ACHN (cell line): ENCODE measurements around the gene GABRA5.
"Not testable (repeated sequence)": the region's sequence is repeated elsewhere in the genome, so short reads cannot be mapped to it uniquely, and the experiment has no call there.

Experiments used
- DNase-seq: peaks from one replicate; pipeline ENCODE4 v3.0.0-alpha.2; 2015
- in situ Hi-C: cut with HindIII; loops from 2 replicates; pipeline ENCODE4 v1.10.0; 2017; ENCODE audit warnings: low sequenced_read_pairs, low pct_ligation_motif_present, low pct_unique_long_range_greater_than_20kb

GABRA5 gene

DNA sequence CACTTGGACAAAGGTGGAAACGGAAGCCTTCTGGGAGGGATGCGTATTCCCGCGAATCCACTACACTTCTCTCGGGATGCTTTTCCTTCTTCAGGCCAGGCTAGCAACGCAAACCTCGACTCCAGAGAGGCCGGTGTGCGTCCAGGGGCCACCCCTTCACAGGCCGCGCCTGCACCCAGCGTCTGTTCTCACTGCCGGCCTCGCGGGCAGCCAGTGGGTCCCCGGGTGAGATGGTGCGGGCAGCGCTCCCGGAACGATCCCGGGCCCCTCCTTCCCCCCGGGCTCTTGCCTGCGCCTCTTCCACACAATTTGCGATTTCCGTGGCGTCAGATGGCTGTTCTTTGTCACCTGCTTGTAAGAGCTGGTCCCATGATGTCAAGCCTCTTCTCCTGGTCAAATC, 27.3 kb downstream of the GABRA5 start:
- in situ Hi-C loops = no loop called here
- DNase-seq = no peak

- DNase-seq, in situ Hi-C loops: not testable (repeated sequence)
These were observed 28.5 kb downstream of the GABRA5 start for GRCh38 chr15:26895346-26895745.

DNA sequence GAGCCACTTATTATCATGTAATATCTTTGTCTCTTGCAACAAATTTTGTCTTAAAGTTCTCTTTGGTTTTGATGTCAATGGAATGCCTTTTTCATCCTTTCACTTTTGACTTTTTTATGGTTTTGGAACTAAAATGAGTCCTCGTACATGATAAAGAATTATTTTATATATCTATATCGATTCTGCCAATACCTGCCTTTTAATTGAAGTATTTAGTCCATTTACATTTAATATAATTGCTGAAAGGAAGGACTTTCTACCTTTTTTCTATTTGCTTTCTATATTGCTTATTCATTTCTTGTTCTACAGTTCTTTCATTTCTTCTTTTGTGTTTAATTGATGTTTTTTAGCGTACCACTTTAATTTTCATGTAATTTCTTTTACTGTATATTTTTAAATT, 32.8 kb downstream of the GABRA5 start:
- no peak for DNase-seq
- in situ Hi-C loops = no loop called here

GRCh38 chr15:26901041-26901440, 34.2 kb downstream of the GABRA5 start:
- in situ Hi-C loops = no loop called here
- DNase-seq = no peak

GRCh38 chr15:26910715-26911114, 43.9 kb downstream of the GABRA5 start:
- no peak for DNase-seq
- in situ Hi-C loops = no loop called here

DNA sequence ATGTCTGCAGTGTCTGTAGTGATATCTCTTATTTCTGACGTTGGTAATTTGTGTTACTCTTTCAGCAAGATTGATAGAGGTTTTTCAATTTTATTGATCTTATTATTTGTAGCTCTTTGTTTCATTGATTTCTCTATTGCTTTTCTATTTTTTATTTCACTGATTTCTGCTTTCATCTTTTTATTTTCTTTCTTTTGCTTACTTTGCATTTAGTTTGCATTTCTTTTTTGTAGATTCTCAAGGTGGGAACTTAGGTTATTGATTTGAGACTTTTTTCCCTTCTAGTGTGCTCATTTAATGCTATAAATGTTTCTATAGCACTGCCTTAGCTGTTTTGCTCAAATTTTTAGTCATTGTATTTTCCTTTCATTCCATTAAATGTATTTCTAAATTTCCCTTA, 54.6 kb downstream of the GABRA5 start:
- in situ Hi-C loops = no loop called here
- DNase-seq = no peak

DNA sequence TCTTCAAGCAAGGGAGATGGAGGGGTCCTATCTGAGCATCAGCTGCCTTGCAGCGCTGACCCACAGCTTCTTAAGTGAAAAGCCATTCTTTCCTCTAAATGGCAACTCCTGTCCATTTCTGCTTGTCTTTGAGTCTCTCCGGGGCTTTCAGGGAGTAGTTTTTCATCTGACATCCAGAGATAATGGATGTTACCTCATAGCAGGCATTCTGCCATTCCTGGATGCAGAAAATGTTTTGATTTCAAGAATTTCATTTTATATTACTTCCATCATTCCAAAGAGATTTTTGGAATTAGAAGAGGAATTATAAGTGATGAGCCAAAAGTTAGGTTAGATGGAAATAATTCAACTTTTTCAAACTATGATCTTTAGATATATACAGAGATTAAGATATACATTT, 59.2 kb downstream of the GABRA5 start:
- DNase-seq = no peak
- in situ Hi-C loops = no loop called here

- in situ Hi-C loops = no loop called here
- no peak for DNase-seq
These were observed 61.2 kb downstream of the GABRA5 start for GRCh38 chr15:26928051-26928450.

GRCh38 chr15:26929588-26929987, 62.7 kb downstream of the GABRA5 start:
- in situ Hi-C loops = no loop called here
- no peak for DNase-seq

DNA sequence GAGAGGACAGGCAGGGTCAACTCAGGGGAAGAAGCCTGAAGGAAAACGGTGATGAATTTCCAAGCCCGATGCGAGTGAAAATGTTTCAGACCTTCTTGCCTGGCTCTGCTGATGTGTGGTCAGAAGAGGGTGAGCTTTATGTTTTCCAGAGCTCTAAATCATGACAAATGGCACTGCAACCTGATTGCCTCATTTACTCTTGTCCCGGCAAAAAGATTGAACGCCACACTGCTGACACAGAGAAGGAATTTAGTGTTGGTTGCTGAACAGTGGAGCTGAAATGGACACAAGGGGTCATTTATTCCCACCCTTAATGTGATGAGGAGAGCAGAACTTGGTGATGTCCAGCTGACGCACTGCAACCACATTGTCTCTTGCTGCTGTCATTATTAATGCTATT, 68.0 kb downstream of the GABRA5 start:
- in situ Hi-C loops = no loop called here
- DNase-seq = no peak

- no peak for DNase-seq
- in situ Hi-C loops = no loop called here
These were observed 68.5 kb downstream of the GABRA5 start for GRCh38 chr15:26935322-26935721.

DNA sequence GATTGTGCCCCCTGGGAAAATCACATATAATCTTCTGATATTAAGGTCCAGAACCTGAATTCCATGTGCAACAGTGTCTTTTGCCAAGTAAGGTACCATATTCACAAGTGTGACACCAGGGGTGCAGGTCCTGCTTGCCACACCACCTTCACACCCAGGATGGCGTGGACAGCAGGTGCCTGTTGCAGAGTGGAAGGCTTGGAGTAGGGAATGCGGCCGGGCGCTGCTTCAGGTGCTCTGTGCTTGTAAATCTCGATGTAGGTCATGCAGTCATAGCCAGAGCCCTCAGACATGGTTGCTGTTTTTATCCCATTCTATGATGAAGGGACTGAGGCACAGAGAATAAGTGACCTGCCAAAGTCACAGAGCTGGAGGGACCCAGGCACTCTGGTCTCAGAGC, 69.6 kb downstream of the GABRA5 start:
- DNase-seq = no peak
- in situ Hi-C loops = no loop called here

- no peak for DNase-seq
- in situ Hi-C loops = no loop called here
These were observed 70.3 kb downstream of the GABRA5 start for GRCh38 chr15:26937134-26937533.

DNA sequence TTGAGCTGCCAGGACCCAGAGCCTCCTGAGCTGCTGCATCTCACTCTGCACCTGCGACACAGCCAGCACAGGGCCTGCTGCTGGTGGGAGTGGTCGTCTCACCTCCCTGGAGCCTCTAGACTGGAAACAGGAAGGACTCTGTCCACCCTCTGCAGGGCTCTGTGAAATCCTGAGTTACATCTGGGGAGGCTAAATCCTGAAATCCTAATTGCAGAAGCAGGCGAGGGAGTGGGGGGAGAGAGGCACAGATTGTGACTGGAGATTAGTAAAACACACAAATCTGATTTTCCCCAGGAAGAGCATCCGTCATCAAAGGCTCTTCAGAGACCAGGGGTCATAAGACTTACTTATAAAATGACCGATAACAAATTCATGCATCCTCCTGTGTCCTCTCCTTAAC, 72.5 kb downstream of the GABRA5 start:
- in situ Hi-C loops = no loop called here
- no peak for DNase-seq

- in situ Hi-C loops = no loop called here
- no peak for DNase-seq
These were observed 74.6 kb downstream of the GABRA5 start for GRCh38 chr15:26941489-26941888.

DNA sequence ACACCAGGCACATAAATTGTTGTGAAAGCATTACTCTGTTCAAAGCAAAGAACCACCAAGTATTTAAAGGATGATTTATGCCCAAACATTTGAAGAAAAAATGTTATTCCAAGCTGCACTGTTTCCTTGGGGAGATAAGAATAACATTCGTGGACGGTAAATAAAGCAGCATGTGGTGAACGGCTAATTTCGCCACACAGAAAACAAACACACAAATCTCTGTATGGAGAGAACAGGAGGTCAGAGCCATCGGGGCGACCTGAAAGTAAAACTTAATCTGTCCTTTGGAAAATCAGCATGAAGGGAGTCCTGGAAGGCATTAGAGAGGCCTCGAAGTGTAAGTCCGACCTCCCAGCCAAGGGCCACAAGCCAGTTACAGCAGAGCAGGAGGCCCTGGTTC, 77.0 kb downstream of the GABRA5 start:
- in situ Hi-C loops = no loop called here
- no peak for DNase-seq

- DNase-seq = no peak
- in situ Hi-C loops = no loop called here
These were observed 78.2 kb downstream of the GABRA5 start for GRCh38 chr15:26945046-26945445.

DNA sequence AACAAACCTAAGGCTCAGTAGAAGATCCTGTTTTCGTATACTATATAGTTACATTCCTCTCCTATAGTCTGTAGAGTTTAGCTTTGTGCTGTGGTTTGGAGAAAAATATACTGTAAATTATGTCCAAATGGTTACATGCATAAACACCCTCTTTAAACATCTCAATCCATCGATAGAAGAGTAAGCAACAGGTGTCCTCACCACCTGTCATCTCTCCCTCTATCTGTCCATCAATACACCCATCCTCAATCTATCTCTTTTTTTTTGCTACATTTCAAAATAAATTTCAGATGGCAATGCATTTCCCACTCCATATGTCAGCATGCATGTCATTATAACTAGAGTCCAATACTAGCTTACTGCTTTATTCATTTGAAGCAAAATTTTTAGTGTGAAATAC, 83.1 kb downstream of the GABRA5 start:
- no peak for DNase-seq
- in situ Hi-C loops = no loop called here

DNA sequence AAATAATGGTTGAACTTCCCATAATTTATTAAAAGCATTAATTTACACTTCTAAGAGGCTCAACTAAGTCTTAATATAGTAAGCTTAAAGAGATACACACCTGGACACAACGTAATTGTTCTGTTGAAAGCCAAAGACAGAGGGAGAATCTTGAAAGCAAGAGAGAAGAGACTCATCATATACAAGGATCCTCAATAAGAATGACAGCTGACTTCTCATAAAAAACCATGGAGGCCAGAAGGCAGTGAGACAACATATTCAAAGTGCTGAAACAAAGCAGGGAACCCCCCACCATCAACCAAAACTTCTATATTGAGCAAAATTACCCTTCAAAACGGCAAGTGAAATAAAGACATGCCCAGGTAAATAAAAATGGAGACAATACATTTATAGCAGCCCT, 87.5 kb downstream of the GABRA5 start:
- no peak for DNase-seq
- in situ Hi-C loops = no loop called here

DNA sequence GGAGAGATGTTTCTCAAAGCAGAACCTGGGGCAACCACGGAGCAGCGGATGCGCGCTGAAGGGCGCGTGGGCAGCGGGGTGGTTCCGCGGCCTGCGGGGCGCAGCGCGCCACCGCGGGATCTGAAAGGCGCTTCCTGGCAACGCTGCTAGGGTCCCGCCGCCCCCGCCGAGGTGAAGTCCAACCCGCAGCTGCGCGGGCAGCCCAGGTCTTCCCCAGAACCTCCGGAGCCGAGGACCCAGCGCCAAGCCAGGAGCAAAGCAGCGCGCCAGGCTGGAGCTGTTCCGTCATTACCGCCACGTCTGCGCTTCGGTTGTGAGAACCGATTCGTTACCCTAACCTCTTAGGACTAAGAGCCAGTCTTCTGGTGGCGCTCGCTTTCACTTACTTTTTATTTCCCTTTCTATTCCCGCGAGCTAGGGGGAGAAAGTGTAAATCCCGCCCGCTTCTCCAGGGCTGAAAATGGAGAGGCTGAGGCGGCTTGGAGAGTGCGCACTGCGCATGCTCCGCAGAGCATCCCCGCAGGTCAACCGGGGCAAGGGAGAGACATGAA, 100.9 kb downstream of the GABRA5 start:
- DNase-seq = no peak
- in situ Hi-C loops = no loop called here

- in situ Hi-C loops = no loop called here
- DNase-seq = no peak
These were observed 101.9 kb downstream of the GABRA5 start for GRCh38 chr15:26968806-26969205.
